Fibroblast of the conjunctiva (primary cell): ENCODE measurements around the gene TBX22.
"Not testable (repeated sequence)": the region's sequence is repeated elsewhere in the genome, so short reads cannot be mapped to it uniquely, and the experiment has no call there.

Experiments used
- DNase-seq: peaks from one replicate; pipeline ENCODE4 v3.0.0-alpha.2; 2010; ENCODE audit warnings: low read depth

TBX22 gene, protein sequence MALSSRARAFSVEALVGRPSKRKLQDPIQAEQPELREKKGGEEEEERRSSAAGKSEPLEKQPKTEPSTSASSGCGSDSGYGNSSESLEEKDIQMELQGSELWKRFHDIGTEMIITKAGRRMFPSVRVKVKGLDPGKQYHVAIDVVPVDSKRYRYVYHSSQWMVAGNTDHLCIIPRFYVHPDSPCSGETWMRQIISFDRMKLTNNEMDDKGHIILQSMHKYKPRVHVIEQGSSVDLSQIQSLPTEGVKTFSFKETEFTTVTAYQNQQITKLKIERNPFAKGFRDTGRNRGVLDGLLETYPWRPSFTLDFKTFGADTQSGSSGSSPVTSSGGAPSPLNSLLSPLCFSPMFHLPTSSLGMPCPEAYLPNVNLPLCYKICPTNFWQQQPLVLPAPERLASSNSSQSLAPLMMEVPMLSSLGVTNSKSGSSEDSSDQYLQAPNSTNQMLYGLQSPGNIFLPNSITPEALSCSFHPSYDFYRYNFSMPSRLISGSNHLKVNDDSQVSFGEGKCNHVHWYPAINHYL

DNA sequence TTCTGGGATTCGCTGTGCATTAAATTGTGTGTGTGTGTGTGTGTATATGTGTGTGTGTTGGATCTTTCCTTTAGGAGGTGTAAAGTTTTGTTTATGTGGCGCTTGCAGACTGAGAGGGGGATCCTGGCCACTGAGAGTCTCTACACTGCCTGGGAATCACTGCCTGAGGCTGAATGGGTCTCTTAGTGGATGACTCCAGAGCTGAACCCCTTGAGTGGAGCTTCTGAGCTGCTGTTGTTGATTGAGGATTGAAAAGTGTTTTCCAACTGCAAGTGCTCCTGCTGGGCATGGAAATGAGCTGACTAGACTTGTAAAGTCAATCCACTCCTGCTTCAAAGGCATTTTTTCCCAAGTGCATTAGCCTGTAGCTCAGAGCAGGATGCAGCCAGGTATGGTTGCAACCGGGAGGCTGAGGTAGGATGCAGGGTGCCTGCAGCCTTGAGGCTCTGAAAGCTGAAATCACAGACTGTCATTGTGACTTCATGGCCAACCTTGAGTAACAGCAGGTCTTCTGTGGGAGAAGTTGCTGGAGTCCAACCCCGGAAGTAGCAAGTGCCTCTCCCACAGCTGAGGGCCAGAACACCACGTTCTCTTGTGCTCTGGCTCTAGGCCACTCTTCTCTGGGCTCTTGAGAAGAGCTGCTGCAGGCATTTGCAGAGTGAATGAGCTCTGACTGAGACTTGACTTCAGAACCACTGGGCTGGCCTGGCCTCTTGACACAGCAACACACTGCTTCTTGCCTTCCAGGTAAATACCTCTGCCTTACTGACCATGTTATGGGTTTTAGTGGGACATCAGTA lies at the start of gene TBX22:
Gene TBX22 (plus strand): TSS at position 613 of the 800 bp plus-strand sequence. CDS start 7,517 bp downstream, outside the sequence.
- no peak for DNase-seq

DNA sequence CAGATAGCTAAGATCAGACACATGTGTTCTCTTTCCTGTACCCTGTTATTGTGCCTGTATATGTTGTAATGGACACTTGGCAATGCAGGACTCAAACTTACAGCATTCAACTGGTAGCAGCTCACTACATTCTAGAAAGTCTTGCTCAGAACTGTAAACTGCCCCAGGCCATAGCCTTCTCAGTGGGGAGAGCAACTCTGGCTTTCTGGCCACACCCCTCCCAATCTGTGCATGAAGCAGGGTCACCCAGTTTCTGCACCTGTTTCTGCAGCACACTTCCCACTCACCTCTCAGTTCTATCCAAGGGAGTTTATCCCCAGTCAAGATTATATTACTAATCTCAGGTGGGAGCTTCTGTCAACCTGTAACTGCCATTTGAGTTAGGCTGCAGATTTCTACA lies 38.9 kb upstream of the TBX22 start:
- no peak for DNase-seq

DNA sequence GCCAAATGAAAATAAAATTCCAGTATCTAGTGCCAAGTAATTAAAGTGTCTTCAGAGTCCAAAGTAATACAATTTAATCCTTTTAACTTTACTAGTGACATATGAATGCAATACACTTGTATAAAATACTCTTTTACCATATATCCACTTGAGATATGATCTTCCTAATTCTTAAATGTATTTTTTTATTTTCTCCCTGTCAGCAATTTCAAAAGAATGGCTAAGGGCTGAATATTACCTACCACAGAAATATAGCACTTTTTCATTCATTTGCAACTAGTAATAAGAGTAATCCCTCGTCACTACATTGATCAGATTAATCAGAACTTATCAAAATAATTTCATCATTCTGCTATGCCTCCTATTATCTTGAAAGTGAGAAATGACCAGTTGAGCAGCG lies 10.1 kb upstream of the TBX22 start:
- no peak for DNase-seq

DNA sequence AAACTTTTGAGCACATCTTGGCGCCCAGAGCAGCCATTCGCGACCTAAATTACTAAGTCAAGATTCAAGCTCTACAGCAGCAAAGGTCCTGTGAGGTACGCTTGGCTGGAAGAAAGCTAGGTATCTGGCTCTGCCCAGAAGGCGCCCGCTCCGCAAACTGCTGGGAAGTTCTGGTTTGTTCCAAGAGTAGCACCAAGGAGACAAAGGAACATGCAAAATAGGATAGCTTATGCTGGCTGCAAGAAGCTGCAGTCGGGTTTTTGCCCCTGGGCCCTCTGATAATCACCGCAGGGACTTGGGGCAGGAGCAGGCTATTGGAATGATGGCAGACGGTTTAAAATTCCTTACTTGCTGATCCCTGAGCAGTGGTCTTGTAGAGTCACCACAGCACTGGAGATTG lies 3.0 kb upstream of the TBX22 start:
- no peak for DNase-seq

DNA sequence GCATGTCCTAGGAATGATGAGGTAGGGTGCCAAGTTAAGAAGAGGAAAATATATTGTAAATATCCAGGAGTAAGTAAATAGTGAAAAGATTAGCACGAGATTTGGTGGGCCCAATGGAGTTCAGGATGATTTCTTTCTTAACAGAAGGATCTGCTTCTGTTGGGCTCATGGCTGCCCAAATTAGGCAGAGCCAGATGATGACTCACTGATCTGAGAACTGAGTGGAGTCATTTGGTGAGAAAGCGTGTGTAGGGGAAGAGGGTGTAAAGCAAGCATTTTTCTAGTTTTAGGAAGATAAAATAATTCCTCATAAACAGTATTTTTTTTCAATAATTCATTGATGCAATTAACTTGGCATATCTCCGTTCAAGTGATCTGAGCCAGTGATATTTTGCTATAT lies 1.6 kb downstream of the TBX22 start:
- DNase-seq, result no peak

DNA sequence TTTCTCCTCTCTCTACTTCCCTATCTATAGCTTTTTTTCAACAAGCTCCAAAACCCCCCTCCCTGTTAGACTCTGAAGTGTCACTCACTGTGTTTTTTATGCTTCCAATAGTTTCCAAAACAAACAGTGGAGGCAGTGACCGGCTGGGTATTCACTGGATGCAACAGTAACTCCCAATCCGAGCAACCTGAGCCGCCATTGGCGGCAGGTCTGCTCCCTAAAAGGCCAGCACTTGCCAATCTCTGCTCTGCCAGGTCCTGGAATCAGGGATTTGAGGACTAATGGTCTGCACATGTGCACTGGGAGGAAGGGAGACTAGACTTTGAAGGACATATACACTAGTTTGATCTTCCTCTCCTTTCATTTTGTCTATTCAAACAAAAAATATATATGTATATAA lies 7.1 kb downstream of the TBX22 start:
- no peak for DNase-seq

DNA sequence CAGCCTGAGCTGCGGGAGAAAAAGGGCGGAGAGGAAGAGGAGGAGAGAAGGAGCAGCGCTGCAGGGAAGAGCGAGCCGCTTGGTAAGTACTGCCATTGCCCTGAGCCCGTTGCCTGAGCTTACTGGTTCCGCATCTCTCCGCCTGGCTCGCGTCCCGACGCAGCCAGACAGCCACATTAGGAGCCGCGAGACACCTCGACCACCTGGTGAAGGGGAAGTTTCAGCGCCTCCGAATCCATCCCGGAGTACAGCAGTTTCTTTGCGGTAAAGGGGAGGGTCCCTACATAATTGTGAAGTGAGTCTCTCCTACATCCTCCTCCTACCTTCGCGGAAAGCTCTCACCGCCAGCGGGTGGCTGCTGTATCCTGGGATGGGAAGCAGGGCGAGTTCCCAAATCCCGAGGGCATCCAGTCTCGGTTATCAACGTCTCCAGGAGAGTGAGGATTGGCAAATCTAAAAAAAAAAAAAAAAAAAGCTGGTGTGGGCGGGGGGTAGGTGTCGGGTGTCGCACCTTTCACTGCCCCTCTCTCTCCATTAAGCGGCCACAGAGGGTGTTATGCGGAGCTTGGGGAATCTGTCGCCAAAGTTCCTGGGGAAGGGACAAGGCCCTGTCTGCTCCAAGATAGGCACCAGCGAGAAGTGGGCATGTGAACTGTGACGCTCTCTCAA lies 7.9 kb downstream of the TBX22 start:
- DNase-seq, result no peak

DNA sequence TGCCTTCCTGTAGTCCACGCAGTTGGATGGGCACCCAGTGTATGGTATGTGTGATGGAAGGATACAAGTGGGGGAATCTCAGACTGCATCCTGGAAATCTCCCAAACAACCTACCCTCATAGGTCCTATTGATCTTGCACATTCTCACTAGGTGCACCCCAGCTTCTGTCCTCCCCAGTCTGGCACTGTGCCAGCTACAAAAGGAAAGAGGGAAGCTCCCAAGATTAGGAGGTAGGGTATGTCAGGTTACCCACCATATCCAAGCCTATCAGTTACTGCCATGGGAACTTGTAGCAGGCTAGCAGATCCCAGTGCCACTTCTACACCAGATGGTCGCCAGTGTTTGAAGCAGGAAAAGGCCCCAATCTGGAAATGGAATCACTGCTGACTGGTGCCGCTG lies 11.6 kb downstream of the TBX22 start:
- no peak for DNase-seq

DNA sequence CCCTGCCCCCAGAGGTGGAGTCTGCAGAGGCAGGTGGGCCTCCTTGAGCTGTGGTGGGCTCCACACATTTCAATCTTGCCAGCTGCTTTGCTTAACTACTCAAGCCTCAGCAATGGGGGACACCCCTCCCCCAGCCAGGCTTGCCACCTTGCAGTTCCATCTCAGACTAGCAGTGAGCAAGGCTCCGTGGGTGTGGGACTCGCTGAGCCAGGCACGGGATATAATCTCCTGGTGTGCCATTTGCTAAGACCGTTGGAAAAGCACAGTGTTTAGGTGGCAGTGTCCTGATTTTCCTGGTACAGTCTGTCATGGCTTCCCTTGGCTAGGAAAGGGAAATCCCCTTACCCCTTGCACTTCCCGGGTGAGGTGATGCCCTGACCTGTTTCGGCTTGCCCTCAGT lies 51.6 kb downstream of the TBX22 start:
- DNase-seq, result not testable (repeated sequence)

DNA sequence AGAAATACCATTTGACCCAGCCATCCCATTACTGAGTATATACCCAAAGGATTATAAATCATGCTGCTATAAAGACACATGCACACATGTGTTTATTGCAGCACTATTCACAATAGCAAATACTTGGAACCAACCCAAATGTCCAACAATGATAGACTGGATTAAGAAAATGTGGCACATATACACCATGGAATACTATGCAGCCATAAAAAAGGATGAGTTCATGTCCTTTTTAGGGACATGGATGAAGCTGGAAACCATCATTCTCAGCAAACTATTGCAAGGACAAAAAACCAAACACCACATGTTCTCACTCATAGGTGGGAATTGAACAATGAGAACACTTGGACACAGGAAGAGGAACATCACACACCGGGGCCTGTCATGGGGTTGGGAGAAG lies 61.1 kb downstream of the TBX22 start:
- DNase-seq, result not testable (repeated sequence)
